HepG2 (cell line): ENCODE measurements around the gene ZNF443. TPM values are rescaled to one million over a fixed set of nuclear protein-coding genes. Genes with fewer than 3 reads are reported as not detected.

Source experiments
- ATF1 ChIP-seq: IDR thresholded peaks from 2 replicates; pipeline ENCODE4 v1.6.1; 2016; ENCODE audit warnings: mild to moderate bottlenecking, control low read depth
- ERF ChIP-seq: IDR thresholded peaks from 2 replicates; pipeline ENCODE4 v1.6.1; 2018; ENCODE audit warnings: missing biosample characterization, missing genetic modification reagents
- MYC ChIP-seq: sonication (generic); formaldehyde crosslinking; IDR thresholded peaks from 2 replicates; pipeline ENCODE4 v1.9.0; 2021; ENCODE audit warnings: missing genetic modification reagents, borderline replicate concordance
- NR3C1 ChIP-seq: sonication (generic); formaldehyde crosslinking; IDR thresholded peaks from 2 replicates; pipeline ENCODE4 v1.4.0; 2020; ENCODE audit warnings: missing genetic modification reagents
- PHF21A ChIP-seq: sonication (generic); formaldehyde crosslinking; IDR thresholded peaks from 2 replicates; pipeline ENCODE4 v1.5.0; 2020; ENCODE audit warnings: mild to moderate bottlenecking, missing genetic modification reagents
- SOX6 ChIP-seq, 2 experiments: fragments of 450-650 bp in 1 of 2; sonication (generic) in 1 of 2; formaldehyde crosslinking in 1 of 2; IDR thresholded peaks; 2 replicates each; pipeline versions ENCODE4 v1.4.0 to v1.6.1; 2017 to 2020; ENCODE audit warnings: antibody characterized with exemption in 1 of 2, mild to moderate bottlenecking in 1 of 2, missing genetic modification reagents in 1 of 2
- SUZ12 ChIP-seq: fragments of 150-350 bp; IDR thresholded peaks from 2 replicates; pipeline ENCODE4 v1.6.1; 2014; ENCODE audit warnings: low read depth, low read length
- ZMYM3 ChIP-seq: sonication (generic); formaldehyde crosslinking; IDR thresholded peaks from 2 replicates; pipeline ENCODE4 v1.5.1; 2020; ENCODE audit warnings: mild to moderate bottlenecking, missing genetic modification reagents
- ZNF205 ChIP-seq: IDR thresholded peaks from 2 replicates; pipeline ENCODE4 v1.6.1; 2018; ENCODE audit warnings: missing biosample characterization, missing genetic modification reagents
- ZNF496 ChIP-seq: sonication (generic); formaldehyde crosslinking; IDR thresholded peaks from 2 replicates; pipeline ENCODE4 v1.8.1; 2023; ENCODE audit warnings: mild to moderate bottlenecking, moderate library complexity, missing genetic modification reagents; ENCODE audit not compliant: insufficient replicate concordance
- ZNF674 ChIP-seq: sonication (generic); formaldehyde crosslinking; IDR thresholded peaks from 2 replicates; pipeline ENCODE4 v1.5.0; 2020; ENCODE audit warnings: low read depth, mild to moderate bottlenecking, missing genetic modification reagents
- ZNF839 ChIP-seq: sonication (generic); formaldehyde crosslinking; IDR thresholded peaks from 2 replicates; pipeline ENCODE4 v1.4.0; 2020; ENCODE audit warnings: missing genetic modification reagents, mild to moderate bottlenecking, borderline replicate concordance
- polyA plus RNA-seq, 8 experiments: library from polyadenylated mRNA; depleted of rRNA in 3 of 8; stranded (reverse) in 7 of 8; unstranded in 1 of 8; fragments of >200 nt; fragmentation: Illumina TruSeq in 4 of 8; extraction: Trizol in 4 of 8; gene quantifications; 2 replicates each; pipeline versions ENCODE4 v1.2.1 to v1.2.3, GENCODE V29; 2011 to 2016; ENCODE audit warnings: low read depth in 4 of 8, missing spikeins in 1 of 8, mixed read lengths in 1 of 8; ENCODE audit not compliant: insufficient read depth in 1 of 8
- total RNA-seq, 5 experiments: library from RNA; depleted of rRNA; stranded (reverse); fragments of >200 nt; fragmentation: Illumina TruSeq; extraction: Trizol; gene quantifications; 2 replicates each; pipeline ENCODE4 v1.2.3, GENCODE V29; 2016; ENCODE audit warnings: low read depth in 1 of 5
- TF ChIP-seq, protein P1 (sequence below): sonication (generic); formaldehyde crosslinking; IDR thresholded peaks from 2 replicates; pipeline ENCODE4 v1.4.0; 2020; ENCODE audit warnings: missing genetic modification reagents
- TF ChIP-seq, protein P2 (sequence below): sonication (generic); formaldehyde crosslinking; IDR thresholded peaks from 2 replicates; pipeline ENCODE4 v1.4.0; 2020; ENCODE audit warnings: missing genetic modification reagents, borderline replicate concordance
- TF ChIP-seq, protein P3 (sequence below): sonication (generic); formaldehyde crosslinking; conservative IDR thresholded peaks from 2 replicates; pipeline ENCODE4 v1.8.1; 2023; ENCODE audit warnings: missing genetic modification reagents
- TF ChIP-seq, protein P4 (sequence below): sonication (generic); formaldehyde crosslinking; IDR thresholded peaks from 2 replicates; pipeline ENCODE4 v1.5.0; 2020; ENCODE audit warnings: missing genetic modification reagents, mild to moderate bottlenecking, borderline replicate concordance
- TF ChIP-seq, protein P5 (sequence below): sonication (generic); formaldehyde crosslinking; IDR thresholded peaks from 2 replicates; pipeline ENCODE4 v1.5.1; 2020; ENCODE audit warnings: mild to moderate bottlenecking, missing genetic modification reagents, moderate library complexity

Gene ZNF443
- total and polyA plus RNA-seq, 2 of the 13 experiments (the other 11 are each of a cell fraction or from before 2014, with no cell fraction given), result 3.6 to 19.0 TPM

DNA sequence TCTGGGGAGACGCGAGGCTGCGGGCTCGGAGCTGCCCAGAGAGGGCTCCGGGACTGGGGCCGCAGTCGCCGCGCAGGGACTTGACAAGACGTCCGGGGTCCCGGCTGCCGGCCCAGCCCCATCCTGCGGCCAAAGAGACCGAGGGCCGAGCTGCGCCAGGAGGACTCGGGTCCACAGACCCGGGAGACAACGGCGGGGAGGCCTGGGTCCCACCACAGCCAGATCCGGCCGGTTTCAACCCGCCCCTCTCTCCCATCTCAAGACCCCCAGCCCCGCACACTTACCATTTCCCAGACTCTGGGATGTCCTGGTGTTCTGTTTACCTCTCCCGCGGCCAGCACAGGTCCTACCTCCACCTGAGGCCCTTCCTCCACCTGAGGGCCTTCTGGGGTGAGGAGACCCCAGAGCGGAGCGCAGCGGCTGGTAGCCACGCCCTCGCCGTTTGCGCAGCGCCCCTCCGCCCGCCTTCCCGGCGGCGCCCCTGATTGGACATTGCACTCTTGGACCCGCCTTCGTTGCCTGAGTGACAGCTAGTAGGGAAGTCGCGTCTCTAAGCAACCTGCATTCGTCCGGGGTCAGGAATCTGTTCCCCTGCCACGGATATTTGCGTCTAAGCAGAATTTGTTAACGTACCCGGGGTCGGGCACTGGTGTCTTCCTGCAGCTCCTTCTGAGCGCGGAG lies 43.7 kb upstream of the ZNF443 start, which contains the start of gene ZNF709 (continued):
- peak; percentile 44; the same call in 1 of the 2 replicates for TF ChIP-seq ZNF205
- TF ChIP-seq, protein P1, sequence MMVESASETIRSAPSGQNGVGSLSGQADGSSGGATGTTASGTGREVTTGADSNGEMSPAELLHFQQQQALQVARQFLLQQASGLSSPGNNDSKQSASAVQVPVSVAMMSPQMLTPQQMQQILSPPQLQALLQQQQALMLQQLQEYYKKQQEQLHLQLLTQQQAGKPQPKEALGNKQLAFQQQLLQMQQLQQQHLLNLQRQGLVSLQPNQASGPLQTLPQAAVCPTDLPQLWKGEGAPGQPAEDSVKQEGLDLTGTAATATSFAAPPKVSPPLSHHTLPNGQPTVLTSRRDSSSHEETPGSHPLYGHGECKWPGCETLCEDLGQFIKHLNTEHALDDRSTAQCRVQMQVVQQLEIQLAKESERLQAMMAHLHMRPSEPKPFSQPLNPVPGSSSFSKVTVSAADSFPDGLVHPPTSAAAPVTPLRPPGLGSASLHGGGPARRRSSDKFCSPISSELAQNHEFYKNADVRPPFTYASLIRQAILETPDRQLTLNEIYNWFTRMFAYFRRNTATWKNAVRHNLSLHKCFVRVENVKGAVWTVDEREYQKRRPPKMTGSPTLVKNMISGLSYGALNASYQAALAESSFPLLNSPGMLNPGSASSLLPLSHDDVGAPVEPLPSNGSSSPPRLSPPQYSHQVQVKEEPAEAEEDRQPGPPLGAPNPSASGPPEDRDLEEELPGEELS (CRISPR knock-in tag), result no peak; the same call in 1 of the 2 replicates
- TF ChIP-seq SOX6 (IDR thresholded peaks at IDR 0.05), result no peak
- TF ChIP-seq SOX6 (CRISPR knock-in tag; IDR thresholded peaks at IDR 0.05), result peak; percentile 41
- TF ChIP-seq SUZ12, result no peak
- no peak; the same call in 1 of the 2 replicates for TF ChIP-seq MYC (CRISPR knock-in tag)
- TF ChIP-seq, protein P2, sequence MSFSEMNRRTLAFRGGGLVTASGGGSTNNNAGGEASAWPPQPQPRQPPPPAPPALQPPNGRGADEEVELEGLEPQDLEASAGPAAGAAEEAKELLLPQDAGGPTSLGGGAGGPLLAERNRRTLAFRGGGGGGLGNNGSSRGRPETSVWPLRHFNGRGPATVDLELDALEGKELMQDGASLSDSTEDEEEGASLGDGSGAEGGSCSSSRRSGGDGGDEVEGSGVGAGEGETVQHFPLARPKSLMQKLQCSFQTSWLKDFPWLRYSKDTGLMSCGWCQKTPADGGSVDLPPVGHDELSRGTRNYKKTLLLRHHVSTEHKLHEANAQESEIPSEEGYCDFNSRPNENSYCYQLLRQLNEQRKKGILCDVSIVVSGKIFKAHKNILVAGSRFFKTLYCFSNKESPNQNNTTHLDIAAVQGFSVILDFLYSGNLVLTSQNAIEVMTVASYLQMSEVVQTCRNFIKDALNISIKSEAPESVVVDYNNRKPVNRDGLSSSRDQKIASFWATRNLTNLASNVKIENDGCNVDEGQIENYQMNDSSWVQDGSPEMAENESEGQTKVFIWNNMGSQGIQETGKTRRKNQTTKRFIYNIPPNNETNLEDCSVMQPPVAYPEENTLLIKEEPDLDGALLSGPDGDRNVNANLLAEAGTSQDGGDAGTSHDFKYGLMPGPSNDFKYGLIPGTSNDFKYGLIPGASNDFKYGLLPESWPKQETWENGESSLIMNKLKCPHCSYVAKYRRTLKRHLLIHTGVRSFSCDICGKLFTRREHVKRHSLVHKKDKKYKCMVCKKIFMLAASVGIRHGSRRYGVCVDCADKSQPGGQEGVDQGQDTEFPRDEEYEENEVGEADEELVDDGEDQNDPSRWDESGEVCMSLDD (CRISPR knock-in tag), result no peak; the same call in 1 of the 2 replicates
- TF ChIP-seq ZNF839, result no peak
- no peak for TF ChIP-seq ZNF496 (CRISPR knock-in tag)
- TF ChIP-seq ATF1 (CRISPR knock-in tag), result no peak
- TF ChIP-seq ZNF674, result no peak
- TF ChIP-seq, protein P3, sequence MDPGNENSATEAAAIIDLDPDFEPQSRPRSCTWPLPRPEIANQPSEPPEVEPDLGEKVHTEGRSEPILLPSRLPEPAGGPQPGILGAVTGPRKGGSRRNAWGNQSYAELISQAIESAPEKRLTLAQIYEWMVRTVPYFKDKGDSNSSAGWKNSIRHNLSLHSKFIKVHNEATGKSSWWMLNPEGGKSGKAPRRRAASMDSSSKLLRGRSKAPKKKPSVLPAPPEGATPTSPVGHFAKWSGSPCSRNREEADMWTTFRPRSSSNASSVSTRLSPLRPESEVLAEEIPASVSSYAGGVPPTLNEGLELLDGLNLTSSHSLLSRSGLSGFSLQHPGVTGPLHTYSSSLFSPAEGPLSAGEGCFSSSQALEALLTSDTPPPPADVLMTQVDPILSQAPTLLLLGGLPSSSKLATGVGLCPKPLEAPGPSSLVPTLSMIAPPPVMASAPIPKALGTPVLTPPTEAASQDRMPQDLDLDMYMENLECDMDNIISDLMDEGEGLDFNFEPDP (CRISPR knock-in tag), result no peak
- TF ChIP-seq, protein P4, sequence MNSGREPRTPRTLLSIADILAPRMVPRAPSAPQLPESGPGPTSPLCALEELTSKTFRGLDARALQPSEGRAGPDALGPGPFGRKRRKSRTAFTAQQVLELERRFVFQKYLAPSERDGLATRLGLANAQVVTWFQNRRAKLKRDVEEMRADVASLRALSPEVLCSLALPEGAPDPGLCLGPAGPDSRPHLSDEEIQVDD (CRISPR knock-in tag), result peak; percentile 79; the same call in 1 of the 2 replicates
- peak; percentile 62; the same call in 1 of the 2 replicates for TF ChIP-seq ERF (CRISPR knock-in tag)
- TF ChIP-seq ZMYM3 (CRISPR knock-in tag), result no peak
- no peak for TF ChIP-seq NR3C1
- TF ChIP-seq, protein P5, sequence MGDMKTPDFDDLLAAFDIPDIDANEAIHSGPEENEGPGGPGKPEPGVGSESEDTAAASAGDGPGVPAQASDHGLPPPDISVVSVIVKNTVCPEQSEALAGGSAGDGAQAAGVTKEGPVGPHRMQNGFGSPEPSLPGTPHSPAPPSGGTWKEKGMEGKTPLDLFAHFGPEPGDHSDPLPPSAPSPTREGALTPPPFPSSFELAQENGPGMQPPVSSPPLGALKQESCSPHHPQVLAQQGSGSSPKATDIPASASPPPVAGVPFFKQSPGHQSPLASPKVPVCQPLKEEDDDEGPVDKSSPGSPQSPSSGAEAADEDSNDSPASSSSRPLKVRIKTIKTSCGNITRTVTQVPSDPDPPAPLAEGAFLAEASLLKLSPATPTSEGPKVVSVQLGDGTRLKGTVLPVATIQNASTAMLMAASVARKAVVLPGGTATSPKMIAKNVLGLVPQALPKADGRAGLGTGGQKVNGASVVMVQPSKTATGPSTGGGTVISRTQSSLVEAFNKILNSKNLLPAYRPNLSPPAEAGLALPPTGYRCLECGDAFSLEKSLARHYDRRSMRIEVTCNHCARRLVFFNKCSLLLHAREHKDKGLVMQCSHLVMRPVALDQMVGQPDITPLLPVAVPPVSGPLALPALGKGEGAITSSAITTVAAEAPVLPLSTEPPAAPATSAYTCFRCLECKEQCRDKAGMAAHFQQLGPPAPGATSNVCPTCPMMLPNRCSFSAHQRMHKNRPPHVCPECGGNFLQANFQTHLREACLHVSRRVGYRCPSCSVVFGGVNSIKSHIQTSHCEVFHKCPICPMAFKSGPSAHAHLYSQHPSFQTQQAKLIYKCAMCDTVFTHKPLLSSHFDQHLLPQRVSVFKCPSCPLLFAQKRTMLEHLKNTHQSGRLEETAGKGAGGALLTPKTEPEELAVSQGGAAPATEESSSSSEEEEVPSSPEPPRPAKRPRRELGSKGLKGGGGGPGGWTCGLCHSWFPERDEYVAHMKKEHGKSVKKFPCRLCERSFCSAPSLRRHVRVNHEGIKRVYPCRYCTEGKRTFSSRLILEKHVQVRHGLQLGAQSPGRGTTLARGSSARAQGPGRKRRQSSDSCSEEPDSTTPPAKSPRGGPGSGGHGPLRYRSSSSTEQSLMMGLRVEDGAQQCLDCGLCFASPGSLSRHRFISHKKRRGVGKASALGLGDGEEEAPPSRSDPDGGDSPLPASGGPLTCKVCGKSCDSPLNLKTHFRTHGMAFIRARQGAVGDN, result peak; percentile 84
- TF ChIP-seq PHF21A (CRISPR knock-in tag), result no peak
